Breast epithelium (tissue), 4 donors: ENCODE results near the gene SLAIN2. TPM values are rescaled to one million over a fixed set of nuclear protein-coding genes. Genes with fewer than 3 reads are reported as not detected.

Experiments used
- DNase-seq, 2 donors: peaks; one replicate each; pipeline ENCODE4 v3.0.0-alpha.2; 2019; ENCODE audit warnings: low spot score in 2 of 2
- H3K27ac ChIP-seq, 2 donors: fragments of 200-600 bp; sonication (generic) in 1 of 2; one replicate each; pipeline ENCODE4 v1.5.1; 2016 to 2019; ENCODE audit warnings: mild to moderate bottlenecking in 1 of 2
- H3K27me3 ChIP-seq, 2 donors: fragments of 200-600 bp; sonication (generic) in 1 of 2; one replicate each; pipeline versions ENCODE4 v1.5.1 to v1.6.0; 2017 to 2019; ENCODE audit warnings: control low read depth in 1 of 2, mild to moderate bottlenecking in 1 of 2
- H3K36me3 ChIP-seq: fragments of 200-600 bp; one replicate; pipeline ENCODE4 v1.5.1; 2019
- H3K4me1 ChIP-seq, 2 donors: fragments of 200-600 bp; sonication (generic); one replicate each; pipeline ENCODE4 v1.5.1; 2016 to 2019; ENCODE audit warnings: control low read depth in 1 of 2
- H3K4me3 ChIP-seq, 3 donors: fragments of 200-600 bp; sonication (generic); 1 replicate in 2 of 3; 2 replicates in 1 of 3; pipeline ENCODE4 v1.5.1; 2016 to 2019; ENCODE audit warnings: mild to moderate bottlenecking in 3 of 3, moderate library complexity in 2 of 3
- H3K9me3 ChIP-seq, 2 donors: fragments of 200-600 bp; sonication (generic) in 1 of 2; one replicate each; pipeline ENCODE4 v1.5.1; 2016 to 2019; ENCODE audit warnings: control low read depth in 1 of 2
- POLR2A ChIP-seq: fragments of 450-650 bp; IDR thresholded peaks from one replicate; pipeline ENCODE4 v1.6.1; 2016; ENCODE audit warnings: antibody characterized with exemption, mild to moderate bottlenecking, moderate library complexity
- POLR2AphosphoS5 ChIP-seq, 3 donors: sonication (generic); formaldehyde crosslinking; IDR thresholded peaks; one replicate each; pipeline ENCODE4 v1.6.1; 2017; ENCODE audit warnings: antibody characterized with exemption in 3 of 3
- intact Hi-C: fragments of 100-400 bp; cut with DNase I; formaldehyde crosslinking; loops from one replicate; pipeline ENCODE4 v1.15.1; 2023; ENCODE audit warnings: low total_unique reads
- total RNA-seq, 3 donors: library from RNA; depleted of rRNA; stranded (reverse); fragments of >200 nt; gene quantifications; one replicate each; pipeline ENCODE4 v1.1.0, GENCODE V29; 2016
- TF ChIP-seq, protein P1 (sequence below), 3 donors: fragments of 450-650 bp; IDR thresholded peaks; one replicate each; pipeline ENCODE4 v1.5.1; 2016 to 2017; ENCODE audit warnings: antibody characterized with exemption in 3 of 3, mild to moderate bottlenecking in 3 of 3, moderate library complexity in 3 of 3

Gene SLAIN2
- total RNA-seq, 3 donors from 2014 or later: 41.6 to 76.6 (median 76.5) TPM

- Histone ChIP-seq H3K36me3 (no peaks in the 10 kb centered on the region), H3K4me1 (no peaks in the 10 kb centered on the region), H3K4me3 (no peak overlapping the region), H3K27ac (no peak overlapping the region), H3K27me3 (no peaks in the 10 kb centered on the region), H3K9me3 (no peaks in the 10 kb centered on the region)
- no peak for DNase-seq
- TF ChIP-seq POLR2A: no peak
- no peak for TF ChIP-seq POLR2AphosphoS5 (IDR thresholded peaks at IDR 0.05)
- TF ChIP-seq, protein P1, sequence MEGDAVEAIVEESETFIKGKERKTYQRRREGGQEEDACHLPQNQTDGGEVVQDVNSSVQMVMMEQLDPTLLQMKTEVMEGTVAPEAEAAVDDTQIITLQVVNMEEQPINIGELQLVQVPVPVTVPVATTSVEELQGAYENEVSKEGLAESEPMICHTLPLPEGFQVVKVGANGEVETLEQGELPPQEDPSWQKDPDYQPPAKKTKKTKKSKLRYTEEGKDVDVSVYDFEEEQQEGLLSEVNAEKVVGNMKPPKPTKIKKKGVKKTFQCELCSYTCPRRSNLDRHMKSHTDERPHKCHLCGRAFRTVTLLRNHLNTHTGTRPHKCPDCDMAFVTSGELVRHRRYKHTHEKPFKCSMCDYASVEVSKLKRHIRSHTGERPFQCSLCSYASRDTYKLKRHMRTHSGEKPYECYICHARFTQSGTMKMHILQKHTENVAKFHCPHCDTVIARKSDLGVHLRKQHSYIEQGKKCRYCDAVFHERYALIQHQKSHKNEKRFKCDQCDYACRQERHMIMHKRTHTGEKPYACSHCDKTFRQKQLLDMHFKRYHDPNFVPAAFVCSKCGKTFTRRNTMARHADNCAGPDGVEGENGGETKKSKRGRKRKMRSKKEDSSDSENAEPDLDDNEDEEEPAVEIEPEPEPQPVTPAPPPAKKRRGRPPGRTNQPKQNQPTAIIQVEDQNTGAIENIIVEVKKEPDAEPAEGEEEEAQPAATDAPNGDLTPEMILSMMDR (IDR thresholded peaks at IDR 0.05): no peak
- intact Hi-C loops: no loop called here
These were observed 6.4 kb upstream of the SLAIN2 start for GRCh38 chr4:48334900-48335384.

- Histone ChIP-seq H3K27ac (no peak overlapping the region), H3K4me3 (no peak overlapping the region), H3K36me3 (no peaks in the 10 kb centered on the region), H3K4me1 (no peaks in the 10 kb centered on the region), H3K9me3 (no peaks in the 10 kb centered on the region), H3K27me3 (no peaks in the 10 kb centered on the region)
- intact Hi-C loops: no loop called here
- TF ChIP-seq POLR2AphosphoS5 (IDR thresholded peaks at IDR 0.05): no peak
- TF ChIP-seq POLR2A: no peak
- TF ChIP-seq, protein P1 (IDR thresholded peaks at IDR 0.05): no peak
- no peak for DNase-seq
These were observed 5.0 kb upstream of the SLAIN2 start for GRCh38 chr4:48336146-48336870.

DNA sequence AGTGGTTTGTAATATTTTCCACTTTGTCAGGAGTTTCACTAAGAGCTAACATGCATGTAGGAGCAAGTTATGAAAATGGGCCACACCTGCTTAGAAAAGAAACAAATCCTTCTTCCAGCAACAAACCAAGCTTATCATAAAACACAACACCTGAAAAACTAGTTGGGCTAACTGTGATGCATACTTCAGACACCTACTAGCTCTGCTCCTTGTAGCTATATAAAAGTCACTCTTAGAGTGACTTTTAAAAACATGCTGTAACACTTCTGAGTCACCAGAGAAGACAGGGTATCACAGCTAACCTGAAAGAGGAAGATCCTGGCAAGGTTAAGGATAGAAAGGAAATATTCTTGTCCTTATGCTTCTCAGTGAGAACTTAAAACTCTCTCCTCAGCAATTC is 3.6 kb upstream of the SLAIN2 start:
- Histone ChIP-seq H3K36me3 (no peaks in the 10 kb centered on the region), H3K4me1 (no peaks in the 10 kb centered on the region), H3K27ac (peak overlapping the region; percentile 56 to 69), H3K4me3 (no peak overlapping the region), H3K27me3 (no peaks in the 10 kb centered on the region), H3K9me3 (no peaks in the 10 kb centered on the region)
- DNase-seq: no peak
- intact Hi-C loops: no loop called here
- TF ChIP-seq POLR2AphosphoS5 (IDR thresholded peaks at IDR 0.05) (no peak), POLR2A (no peak)
- TF ChIP-seq, protein P1 (IDR thresholded peaks at IDR 0.05): no peak

- no peak overlapping the region for H3K4me3 ChIP-seq
- no peaks in the 10 kb centered on the region for H3K9me3 ChIP-seq
- intact Hi-C loops: no loop called here
- TF ChIP-seq POLR2AphosphoS5 (IDR thresholded peaks at IDR 0.05): no peak
- TF ChIP-seq, protein P1 (IDR thresholded peaks at IDR 0.05): no peak
- no peak for TF ChIP-seq POLR2A
- H3K27ac ChIP-seq: no peak overlapping the region
- no peak for DNase-seq
- H3K27me3 ChIP-seq: no peaks in the 10 kb centered on the region
- H3K36me3 ChIP-seq: no peaks in the 10 kb centered on the region
- H3K4me1 ChIP-seq: peaks cover 0 to 4% of the 10 kb centered on the region in 2 donors
These were observed 1.7 kb upstream of the SLAIN2 start for GRCh38 chr4:48339642-48340041.

DNA sequence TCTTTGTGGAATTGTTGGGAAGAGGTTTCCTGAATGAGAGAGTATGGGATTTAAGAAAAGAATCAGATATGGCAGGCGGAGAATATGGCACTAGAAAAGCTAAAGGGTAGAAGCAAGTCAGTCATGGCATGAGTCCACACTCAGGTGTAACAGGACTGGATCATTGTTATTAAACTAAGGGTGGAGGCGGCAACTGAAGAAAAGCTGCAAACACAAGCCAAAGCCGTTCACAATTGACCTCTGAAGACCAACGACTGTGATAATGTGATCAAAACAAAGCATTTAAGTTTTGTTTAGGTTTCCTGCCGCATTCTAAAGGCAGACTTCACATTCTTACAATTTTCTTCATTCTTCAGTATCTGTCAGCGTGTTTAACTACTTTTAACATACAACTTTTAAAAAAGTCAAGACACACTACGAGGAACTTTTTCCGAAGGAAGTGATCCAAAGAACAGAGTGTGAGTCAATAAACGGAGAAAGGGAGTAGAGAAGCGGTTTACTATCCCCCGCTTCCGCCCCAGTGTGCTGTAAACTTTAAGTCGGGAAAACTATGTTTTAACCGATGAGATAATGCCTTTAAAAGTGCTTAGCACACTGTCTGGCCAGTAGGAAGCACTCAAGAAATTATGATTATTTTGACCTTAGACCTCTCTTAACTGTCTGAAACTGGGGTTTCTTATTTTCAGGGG is 909 bp upstream of the SLAIN2 start:
- DNase-seq: no peak
- TF ChIP-seq POLR2AphosphoS5 (IDR thresholded peaks at IDR 0.05): no peak
- TF ChIP-seq, protein P1 (IDR thresholded peaks at IDR 0.05): no peak
- TF ChIP-seq POLR2A: no peak
- Histone ChIP-seq H3K27me3 (no peaks in the 10 kb centered on the region), H3K27ac (peak overlapping the region; percentile 96 to 97), H3K36me3 (no peaks in the 10 kb centered on the region), H3K9me3 (no peaks in the 10 kb centered on the region), H3K4me3 (peak overlapping the region; percentile 85 to 94 (median 87)), H3K4me1 (peaks cover 0 to 8% of the 10 kb centered on the region in 2 donors)
- intact Hi-C loops: no loop called here
